Measurements from ENCODE around the gene LMX1A.

The LMX1A gene

GRCh38 chr1:165344198-165344597 lies 12.3 kb downstream of the LMX1A start:
- POLR2A ChIA-PET = no interaction called here
- no peak for DNase-seq
- WGBS (ENCODE audit: insufficient coverage) = 71% methylated on average over 1 of the region's 2 CpGs

DNA sequence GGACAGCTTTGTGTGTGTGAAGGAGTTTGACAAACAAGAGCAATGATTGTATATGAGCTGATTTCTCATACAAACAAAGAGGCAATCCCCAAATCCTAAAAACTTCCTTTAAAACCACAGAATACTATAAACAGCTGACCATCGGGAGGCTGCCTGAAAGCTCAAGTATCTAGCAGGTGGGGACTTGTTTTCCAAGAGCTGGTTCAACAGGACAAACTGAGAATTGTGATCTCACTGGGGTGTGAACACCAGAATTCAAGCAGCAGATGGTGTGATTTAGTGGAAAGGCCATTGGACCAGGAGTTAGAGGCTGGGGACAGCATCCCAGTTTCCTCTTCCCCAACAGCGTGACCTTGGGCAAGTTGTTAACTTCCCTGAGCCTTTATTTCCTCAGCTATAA lies 13.9 kb downstream of the LMX1A start:
- 83% methylated on average over 1 of the region's 2 CpGs for WGBS (ENCODE audit: insufficient coverage)
- ChIA-PET POLR2A (no interaction called here), CTCF (no interaction called here)
- no peak for DNase-seq
- Histone ChIP-seq H3K9me3 (ENCODE audit: control extremely low read depth in 1 of 5, control insufficient read depth in 4 of 5, insufficient read depth in 2 of 5, low read depth in 1 of 5, low read length in 4 of 5) (no peaks in the 10 kb centered on the region), H3K27ac (ENCODE audit: insufficient read depth in 1 of 2, low read depth in 1 of 2, low read length in 2 of 2, poor library complexity in 1 of 2, severe bottlenecking in 2 of 2) (no peak overlapping the region), H3K27me3 (replicated peaks in 2 of 5; ENCODE audit: control insufficient read depth in 4 of 5, insufficient read depth in 5 of 5, low read length in 4 of 5) (peaks cover 8 to 66% (median 26%) of the 10 kb centered on the region in 5 experiments), H3K36me3 (ENCODE audit: control insufficient read depth in 4 of 4, insufficient read depth in 4 of 4, low read length in 3 of 4) (no peaks in the 10 kb centered on the region), H3K4me1 (ENCODE audit: control extremely low read depth in 1 of 4, control insufficient read depth in 4 of 4, insufficient read depth in 4 of 4, low read length in 3 of 4) (no peaks in the 10 kb centered on the region), H3K4me3 (ENCODE audit: control insufficient read depth in 1 of 7, extremely low read depth in 1 of 7, insufficient read depth in 4 of 7, low read depth in 2 of 7, low read length in 6 of 7) (no peak overlapping the region)

More at GRCh38 chr1:165344198-165344597, 12.3 kb downstream of the LMX1A start:
- H3K27ac ChIP-seq (ENCODE audit: insufficient read depth in 1 of 2, low read depth in 1 of 2, low read length in 2 of 2, poor library complexity in 1 of 2, severe bottlenecking in 2 of 2) = no peak overlapping the region
- no peaks in the 10 kb centered on the region for H3K4me1 ChIP-seq (ENCODE audit: control extremely low read depth in 1 of 4, control insufficient read depth in 4 of 4, insufficient read depth in 4 of 4, low read length in 3 of 4)
- no peak overlapping the region for H3K4me3 ChIP-seq (ENCODE audit: control insufficient read depth in 1 of 7, extremely low read depth in 1 of 7, insufficient read depth in 4 of 7, low read depth in 2 of 7, low read length in 6 of 7)
- peaks cover 11 to 78% (median 33%) of the 10 kb centered on the region in 5 experiments for H3K27me3 ChIP-seq (replicated peaks in 2 of 5; ENCODE audit: control insufficient read depth in 4 of 5, insufficient read depth in 5 of 5, low read length in 4 of 5)
- no peaks in the 10 kb centered on the region for H3K9me3 ChIP-seq (ENCODE audit: control extremely low read depth in 1 of 5, control insufficient read depth in 4 of 5, insufficient read depth in 2 of 5, low read depth in 1 of 5, low read length in 4 of 5)
- no peaks in the 10 kb centered on the region for H3K36me3 ChIP-seq (ENCODE audit: control insufficient read depth in 4 of 4, insufficient read depth in 4 of 4, low read length in 3 of 4)
- CTCF ChIA-PET = interaction anchor here (1.0 to 2.1 kb wide), 3 partner anchors 15 to 27 kb away, joined by 3 to 4 read pairs (median 4); no protein-coding TSS in a partner anchor

- no peaks in the 10 kb centered on the region for H3K4me1 ChIP-seq (ENCODE audit: control extremely low read depth in 1 of 4, control insufficient read depth in 4 of 4, insufficient read depth in 4 of 4, low read length in 3 of 4)
- H3K4me3 ChIP-seq (ENCODE audit: control insufficient read depth in 1 of 7, extremely low read depth in 1 of 7, insufficient read depth in 4 of 7, low read depth in 2 of 7, low read length in 6 of 7) = no peak overlapping the region
- H3K27ac ChIP-seq (ENCODE audit: insufficient read depth in 1 of 2, low read depth in 1 of 2, low read length in 2 of 2, poor library complexity in 1 of 2, severe bottlenecking in 2 of 2) = no peak overlapping the region
- H3K9me3 ChIP-seq (ENCODE audit: control extremely low read depth in 1 of 5, control insufficient read depth in 4 of 5, insufficient read depth in 2 of 5, low read depth in 1 of 5, low read length in 4 of 5) = no peaks in the 10 kb centered on the region
- CTCF ChIA-PET = no interaction called here
- H3K36me3 ChIP-seq (ENCODE audit: control insufficient read depth in 4 of 4, insufficient read depth in 4 of 4, low read length in 3 of 4) = no peaks in the 10 kb centered on the region
- POLR2A ChIA-PET = no interaction called here
- DNase-seq = no peak
- WGBS (ENCODE audit: insufficient coverage) = 100% methylated on average over 2 of the region's 2 CpGs
- H3K27me3 ChIP-seq (replicated peaks in 2 of 5; ENCODE audit: control insufficient read depth in 4 of 5, insufficient read depth in 5 of 5, low read length in 4 of 5) = peaks cover 6 to 63% (median 25%) of the 10 kb centered on the region in 5 experiments
Observed at GRCh38 chr1:165342168-165342567, 14.3 kb downstream of the LMX1A start.

- Histone ChIP-seq H3K4me1 (ENCODE audit: control extremely low read depth in 1 of 4, control insufficient read depth in 4 of 4, insufficient read depth in 4 of 4, low read length in 3 of 4) (no peaks in the 10 kb centered on the region), H3K9me3 (ENCODE audit: control extremely low read depth in 1 of 5, control insufficient read depth in 4 of 5, insufficient read depth in 2 of 5, low read depth in 1 of 5, low read length in 4 of 5) (no peaks in the 10 kb centered on the region), H3K27ac (ENCODE audit: insufficient read depth in 1 of 2, low read depth in 1 of 2, low read length in 2 of 2, poor library complexity in 1 of 2, severe bottlenecking in 2 of 2) (no peak overlapping the region), H3K36me3 (ENCODE audit: control insufficient read depth in 4 of 4, insufficient read depth in 4 of 4, low read length in 3 of 4) (no peaks in the 10 kb centered on the region), H3K27me3 (replicated peaks in 2 of 5; ENCODE audit: control insufficient read depth in 4 of 5, insufficient read depth in 5 of 5, low read length in 4 of 5) (peaks cover 0 to 36% (median 13%) of the 10 kb centered on the region in 5 experiments), H3K4me3 (ENCODE audit: control insufficient read depth in 1 of 7, extremely low read depth in 1 of 7, insufficient read depth in 4 of 7, low read depth in 2 of 7, low read length in 6 of 7) (no peak overlapping the region)
- CTCF ChIA-PET = interaction anchor here (1.4 kb wide), 1 partner anchor 14 kb away, joined by 3 read pairs; no protein-coding TSS in a partner anchor
- POLR2A ChIA-PET = no interaction called here
- 92% methylated on average over 5 of the region's 5 CpGs for WGBS (ENCODE audit: insufficient coverage)
- DNase-seq = no peak
Observed at GRCh38 chr1:165339164-165339563, 17.4 kb downstream of the LMX1A start.

DNA sequence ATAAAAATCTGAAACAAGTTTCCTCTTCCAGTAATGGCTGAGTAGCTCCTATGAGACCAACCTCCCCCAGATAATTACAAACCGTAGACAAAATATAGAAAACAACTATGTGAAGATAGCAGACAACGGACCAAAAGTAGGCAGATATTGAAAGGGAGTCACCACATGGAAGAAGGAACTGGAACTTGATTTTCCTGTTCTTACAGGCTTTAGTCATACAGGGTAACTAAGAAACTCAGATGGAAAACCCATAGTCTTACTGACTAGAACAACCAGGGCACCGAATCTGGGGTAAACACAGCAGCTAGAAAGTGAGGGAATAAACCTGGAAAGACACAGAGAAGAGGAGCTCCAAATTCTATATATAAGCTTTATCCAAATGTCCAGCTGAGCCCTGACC lies 26.0 kb downstream of the LMX1A start:
- ChIA-PET POLR2A (no interaction called here), CTCF (no interaction called here)
- no peaks in the 10 kb centered on the region for H3K36me3 ChIP-seq (ENCODE audit: control insufficient read depth in 4 of 4, insufficient read depth in 4 of 4, low read length in 3 of 4)
- no peak overlapping the region for H3K4me3 ChIP-seq (ENCODE audit: control insufficient read depth in 1 of 7, extremely low read depth in 1 of 7, insufficient read depth in 4 of 7, low read depth in 2 of 7, low read length in 6 of 7)
- H3K27me3 ChIP-seq (replicated peaks in 2 of 5; ENCODE audit: control insufficient read depth in 4 of 5, insufficient read depth in 5 of 5, low read length in 4 of 5) = peaks cover 0 to 18% (median 3%) of the 10 kb centered on the region in 5 experiments
- no peak overlapping the region for H3K27ac ChIP-seq (ENCODE audit: insufficient read depth in 1 of 2, low read depth in 1 of 2, low read length in 2 of 2, poor library complexity in 1 of 2, severe bottlenecking in 2 of 2)
- H3K4me1 ChIP-seq (ENCODE audit: control extremely low read depth in 1 of 4, control insufficient read depth in 4 of 4, insufficient read depth in 4 of 4, low read length in 3 of 4) = no peaks in the 10 kb centered on the region
- WGBS (ENCODE audit: insufficient coverage) = 63% methylated on average over 1 of the region's 3 CpGs
- DNase-seq = no peak
- no peaks in the 10 kb centered on the region for H3K9me3 ChIP-seq (ENCODE audit: control extremely low read depth in 1 of 5, control insufficient read depth in 4 of 5, insufficient read depth in 2 of 5, low read depth in 1 of 5, low read length in 4 of 5)

DNA sequence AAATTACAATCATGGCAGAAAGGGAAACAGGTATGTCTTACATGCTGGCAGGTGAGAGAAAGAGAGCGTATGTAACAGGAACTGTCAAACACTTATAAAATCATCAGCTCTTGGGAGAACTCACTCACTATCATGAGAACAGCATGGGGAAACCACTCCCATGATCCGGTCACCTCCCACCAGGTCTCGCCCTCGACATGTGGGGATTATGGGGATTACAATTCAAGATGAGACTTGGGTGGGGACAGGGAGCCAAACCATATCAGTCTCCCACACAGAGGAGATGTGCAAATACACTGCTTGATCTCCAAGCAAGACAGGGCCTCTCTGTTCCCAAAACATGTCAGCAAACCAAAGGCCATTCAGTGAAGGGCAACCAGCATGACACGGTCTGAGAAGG lies 27.4 kb downstream of the LMX1A start:
- ChIA-PET POLR2A (no interaction called here), CTCF (no interaction called here)
- Histone ChIP-seq H3K36me3 (ENCODE audit: control insufficient read depth in 4 of 4, insufficient read depth in 4 of 4, low read length in 3 of 4) (no peaks in the 10 kb centered on the region), H3K9me3 (ENCODE audit: control extremely low read depth in 1 of 5, control insufficient read depth in 4 of 5, insufficient read depth in 2 of 5, low read depth in 1 of 5, low read length in 4 of 5) (no peaks in the 10 kb centered on the region), H3K4me3 (ENCODE audit: control insufficient read depth in 1 of 7, extremely low read depth in 1 of 7, insufficient read depth in 4 of 7, low read depth in 2 of 7, low read length in 6 of 7) (no peak overlapping the region), H3K27ac (ENCODE audit: insufficient read depth in 1 of 2, low read depth in 1 of 2, low read length in 2 of 2, poor library complexity in 1 of 2, severe bottlenecking in 2 of 2) (no peak overlapping the region), H3K27me3 (replicated peaks in 2 of 5; ENCODE audit: control insufficient read depth in 4 of 5, insufficient read depth in 5 of 5, low read length in 4 of 5) (peaks cover 0 to 20% (median 4%) of the 10 kb centered on the region in 5 experiments), H3K4me1 (ENCODE audit: control extremely low read depth in 1 of 4, control insufficient read depth in 4 of 4, insufficient read depth in 4 of 4, low read length in 3 of 4) (no peaks in the 10 kb centered on the region)
- WGBS (ENCODE audit: insufficient coverage) = 83% methylated on average over 1 of the region's 5 CpGs
- no peak for DNase-seq

DNA sequence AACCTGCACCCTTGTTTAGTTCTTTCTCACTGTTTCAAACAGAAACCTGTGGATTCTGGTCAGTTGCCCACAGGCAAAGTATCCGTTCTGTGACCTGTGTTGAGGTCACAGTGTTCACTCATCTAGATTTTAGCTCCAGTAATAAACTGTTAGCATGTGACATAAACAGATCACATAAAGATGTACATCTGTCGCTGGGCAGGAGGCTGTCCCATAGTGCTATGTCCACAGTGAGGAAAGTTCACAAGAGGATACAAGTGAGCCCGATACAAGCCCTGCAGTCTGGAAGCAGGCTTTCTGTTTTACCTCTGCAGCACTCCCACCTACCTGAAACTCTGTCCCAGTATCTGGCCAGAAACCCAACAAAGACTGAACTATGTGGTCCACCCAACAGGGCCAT lies 28.4 kb downstream of the LMX1A start:
- ChIA-PET CTCF (no interaction called here), POLR2A (no interaction called here)
- DNase-seq = no peak

More for the DNA sequence above, 28.4 kb downstream of the LMX1A start:
- WGBS (ENCODE audit: insufficient coverage) = 100% methylated on average over 1 of the region's 3 CpGs
- Histone ChIP-seq H3K9me3 (ENCODE audit: control extremely low read depth in 1 of 5, control insufficient read depth in 4 of 5, insufficient read depth in 2 of 5, low read depth in 1 of 5, low read length in 4 of 5) (no peaks in the 10 kb centered on the region), H3K4me3 (ENCODE audit: control insufficient read depth in 1 of 7, extremely low read depth in 1 of 7, insufficient read depth in 4 of 7, low read depth in 2 of 7, low read length in 6 of 7) (no peak overlapping the region), H3K36me3 (ENCODE audit: control insufficient read depth in 4 of 4, insufficient read depth in 4 of 4, low read length in 3 of 4) (no peaks in the 10 kb centered on the region), H3K4me1 (ENCODE audit: control extremely low read depth in 1 of 4, control insufficient read depth in 4 of 4, insufficient read depth in 4 of 4, low read length in 3 of 4) (no peaks in the 10 kb centered on the region), H3K27ac (ENCODE audit: insufficient read depth in 1 of 2, low read depth in 1 of 2, low read length in 2 of 2, poor library complexity in 1 of 2, severe bottlenecking in 2 of 2) (no peak overlapping the region), H3K27me3 (replicated peaks in 2 of 5; ENCODE audit: control insufficient read depth in 4 of 5, insufficient read depth in 5 of 5, low read length in 4 of 5) (peaks cover 0 to 23% (median 4%) of the 10 kb centered on the region in 5 experiments)

Data from common myeloid progenitor, CD34-positive (primary cell).